SK-N-SH treated with all-trans-retinoic acid at 6 μM for 48 hours (cell line): ENCODE data around the gene SNX30.
A peak's percentile ranks its signal among the peaks of the same experiment; 100 is the strongest.

ENCODE experiments used
- ATAC-seq: fragments of 200-7000 bp; cut with Tn5 transposase; 3 replicates; pipeline ENCODE4 v1.9.1; 2020; ENCODE audit warnings: mild to moderate bottlenecking, moderate library complexity
- ARNTL ChIP-seq: fragments of 450-650 bp; formaldehyde crosslinking; IDR thresholded peaks from 2 replicates; pipeline ENCODE4 v1.5.0; 2020; ENCODE audit warnings: low read depth, mild to moderate bottlenecking, moderate library complexity, borderline replicate concordance
- BACH2 ChIP-seq: fragments of 250-450 bp; sonication (Bioruptor Pico); IDR thresholded peaks from 2 replicates; pipeline ENCODE4 v1.9.0; 2021; ENCODE audit warnings: mild to moderate bottlenecking, borderline replicate concordance
- CSDC2 ChIP-seq: fragments of 250-450 bp; sonication (Bioruptor Pico); IDR thresholded peaks from 2 replicates; pipeline ENCODE4 v1.5.0; 2020; ENCODE audit warnings: mild to moderate bottlenecking, moderate library complexity
- GLIS3 ChIP-seq: fragments of 250-450 bp; sonication (Bioruptor Pico); IDR thresholded peaks from 2 replicates; pipeline ENCODE4 v1.5.0; 2020; ENCODE audit warnings: mild to moderate bottlenecking, moderate library complexity
- ISL1 ChIP-seq: fragments of 250-450 bp; sonication (Bioruptor Pico); IDR thresholded peaks from 2 replicates; pipeline ENCODE4 v2.1.2; 2022; ENCODE audit warnings: mild to moderate bottlenecking, moderate library complexity
- OSR1 ChIP-seq: fragments of 250-450 bp; sonication (Bioruptor Pico); IDR thresholded peaks from 2 replicates; pipeline ENCODE4 v1.8.0; 2022; ENCODE audit warnings: moderate library complexity, mild to moderate bottlenecking, inconsistent platforms
- RARB ChIP-seq: fragments of 250-450 bp; sonication (Bioruptor Pico); IDR thresholded peaks from 2 replicates; pipeline ENCODE4 v1.8.0; 2021; ENCODE audit warnings: mild to moderate bottlenecking, moderate library complexity
- SNAI2 ChIP-seq: fragments of 250-450 bp; sonication (Bioruptor Pico); IDR thresholded peaks from 2 replicates; pipeline ENCODE4 v1.5.0; 2020; ENCODE audit warnings: mild to moderate bottlenecking, moderate library complexity
- TOX ChIP-seq: fragments of 250-450 bp; sonication (Bioruptor Pico); IDR thresholded peaks from 2 replicates; pipeline ENCODE4 v1.8.0; 2021; ENCODE audit warnings: mild to moderate bottlenecking, moderate library complexity, borderline replicate concordance
- ZC3H10 ChIP-seq: fragments of 250-450 bp; sonication (Bioruptor Pico); IDR thresholded peaks from 2 replicates; pipeline ENCODE4 v1.5.1; 2021; ENCODE audit warnings: mild to moderate bottlenecking, moderate library complexity
- ZFP3 ChIP-seq: fragments of 250-450 bp; sonication (Bioruptor Pico); IDR thresholded peaks from 2 replicates; pipeline ENCODE4 v1.5.0; 2020; ENCODE audit warnings: mild to moderate bottlenecking, moderate library complexity
- ZFP30 ChIP-seq: fragments of 450-650 bp; formaldehyde crosslinking; IDR thresholded peaks from 2 replicates; pipeline ENCODE4 v1.5.0; 2022; ENCODE audit warnings: mild to moderate bottlenecking, moderate library complexity
- ZNF565 ChIP-seq: fragments of 450-650 bp; formaldehyde crosslinking; conservative IDR thresholded peaks from 2 replicates; pipeline ENCODE4 v1.5.0; 2020; ENCODE audit warnings: low read depth, mild to moderate bottlenecking, moderate library complexity
- ZNF70 ChIP-seq: fragments of 450-650 bp; formaldehyde crosslinking; IDR thresholded peaks from 2 replicates; pipeline ENCODE4 v1.5.0; 2020; ENCODE audit warnings: mild to moderate bottlenecking, moderate library complexity
- ZNF8 ChIP-seq: fragments of 450-650 bp; formaldehyde crosslinking; IDR thresholded peaks from 2 replicates; pipeline ENCODE4 v1.5.0; 2020; ENCODE audit warnings: mild to moderate bottlenecking, moderate library complexity
- TF ChIP-seq, protein P1 (sequence below): fragments of 250-450 bp; sonication (Bioruptor Pico); IDR thresholded peaks from 2 replicates; pipeline ENCODE4 v1.8.0; 2021; ENCODE audit warnings: low read depth, mild to moderate bottlenecking, moderate library complexity, borderline replicate concordance
- TF ChIP-seq, protein P2 (sequence below): fragments of 250-450 bp; sonication (Bioruptor Pico); IDR thresholded peaks from 2 replicates; pipeline ENCODE4 v1.5.1; 2020; ENCODE audit warnings: low read depth, mild to moderate bottlenecking, moderate library complexity
- TF ChIP-seq, protein P3 (sequence below): fragments of 250-450 bp; sonication (Bioruptor Pico); IDR thresholded peaks from 2 replicates; pipeline ENCODE4 v1.5.1; 2021; ENCODE audit warnings: mild to moderate bottlenecking, moderate library complexity
- TF ChIP-seq, protein P4 (sequence below): fragments of 250-450 bp; sonication (Bioruptor Pico); IDR thresholded peaks from 2 replicates; pipeline ENCODE4 v1.5.0; 2020; ENCODE audit warnings: mild to moderate bottlenecking, moderate library complexity
- TF ChIP-seq, protein P5 (sequence below): fragments of 250-450 bp; sonication (Bioruptor Pico); IDR thresholded peaks from 2 replicates; pipeline ENCODE4 v1.8.0; 2020; ENCODE audit warnings: mild to moderate bottlenecking, moderate library complexity, borderline replicate concordance

The SNX30 gene

DNA sequence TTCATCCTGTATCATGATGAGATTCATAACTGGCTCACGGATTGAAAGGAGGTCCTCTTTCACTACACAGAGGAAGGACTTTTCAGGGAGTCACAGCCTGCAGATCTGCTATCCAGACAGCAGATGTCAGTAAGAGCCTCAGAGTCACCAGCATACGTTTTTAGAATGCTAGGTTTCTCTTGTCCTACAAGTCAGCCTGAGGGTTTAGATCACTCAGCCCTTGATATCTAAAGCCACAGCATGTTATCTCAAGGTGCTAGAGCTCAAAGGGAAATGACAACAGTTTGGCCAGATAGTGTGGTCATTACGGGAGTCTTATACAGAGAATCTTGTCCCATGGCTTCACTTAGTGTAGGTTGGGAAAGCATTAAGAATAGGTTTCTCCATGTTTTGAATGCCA, 171.0 kb downstream of the SNX30 start:
- ATAC-seq: peak; percentile 81
- TF ChIP-seq ZNF70: no peak
- TF ChIP-seq, protein P1, sequence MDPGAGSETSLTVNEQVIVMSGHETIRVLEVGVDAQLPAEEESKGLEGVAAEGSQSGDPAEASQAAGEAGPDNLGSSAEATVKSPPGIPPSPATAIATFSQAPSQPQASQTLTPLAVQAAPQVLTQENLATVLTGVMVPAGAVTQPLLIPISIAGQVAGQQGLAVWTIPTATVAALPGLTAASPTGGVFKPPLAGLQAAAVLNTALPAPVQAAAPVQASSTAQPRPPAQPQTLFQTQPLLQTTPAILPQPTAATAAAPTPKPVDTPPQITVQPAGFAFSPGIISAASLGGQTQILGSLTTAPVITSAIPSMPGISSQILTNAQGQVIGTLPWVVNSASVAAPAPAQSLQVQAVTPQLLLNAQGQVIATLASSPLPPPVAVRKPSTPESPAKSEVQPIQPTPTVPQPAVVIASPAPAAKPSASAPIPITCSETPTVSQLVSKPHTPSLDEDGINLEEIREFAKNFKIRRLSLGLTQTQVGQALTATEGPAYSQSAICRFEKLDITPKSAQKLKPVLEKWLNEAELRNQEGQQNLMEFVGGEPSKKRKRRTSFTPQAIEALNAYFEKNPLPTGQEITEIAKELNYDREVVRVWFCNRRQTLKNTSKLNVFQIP: no peak
- TF ChIP-seq ZC3H10 (CRISPR knock-in tag): no peak
- TF ChIP-seq, protein P2, sequence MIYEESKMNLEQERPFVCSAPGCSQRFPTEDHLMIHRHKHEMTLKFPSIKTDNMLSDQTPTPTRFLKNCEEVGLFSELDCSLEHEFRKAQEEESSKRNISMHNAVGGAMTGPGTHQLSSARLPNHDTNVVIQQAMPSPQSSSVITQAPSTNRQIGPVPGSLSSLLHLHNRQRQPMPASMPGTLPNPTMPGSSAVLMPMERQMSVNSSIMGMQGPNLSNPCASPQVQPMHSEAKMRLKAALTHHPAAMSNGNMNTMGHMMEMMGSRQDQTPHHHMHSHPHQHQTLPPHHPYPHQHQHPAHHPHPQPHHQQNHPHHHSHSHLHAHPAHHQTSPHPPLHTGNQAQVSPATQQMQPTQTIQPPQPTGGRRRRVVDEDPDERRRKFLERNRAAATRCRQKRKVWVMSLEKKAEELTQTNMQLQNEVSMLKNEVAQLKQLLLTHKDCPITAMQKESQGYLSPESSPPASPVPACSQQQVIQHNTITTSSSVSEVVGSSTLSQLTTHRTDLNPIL (CRISPR knock-in tag): no peak
- TF ChIP-seq, protein P3, sequence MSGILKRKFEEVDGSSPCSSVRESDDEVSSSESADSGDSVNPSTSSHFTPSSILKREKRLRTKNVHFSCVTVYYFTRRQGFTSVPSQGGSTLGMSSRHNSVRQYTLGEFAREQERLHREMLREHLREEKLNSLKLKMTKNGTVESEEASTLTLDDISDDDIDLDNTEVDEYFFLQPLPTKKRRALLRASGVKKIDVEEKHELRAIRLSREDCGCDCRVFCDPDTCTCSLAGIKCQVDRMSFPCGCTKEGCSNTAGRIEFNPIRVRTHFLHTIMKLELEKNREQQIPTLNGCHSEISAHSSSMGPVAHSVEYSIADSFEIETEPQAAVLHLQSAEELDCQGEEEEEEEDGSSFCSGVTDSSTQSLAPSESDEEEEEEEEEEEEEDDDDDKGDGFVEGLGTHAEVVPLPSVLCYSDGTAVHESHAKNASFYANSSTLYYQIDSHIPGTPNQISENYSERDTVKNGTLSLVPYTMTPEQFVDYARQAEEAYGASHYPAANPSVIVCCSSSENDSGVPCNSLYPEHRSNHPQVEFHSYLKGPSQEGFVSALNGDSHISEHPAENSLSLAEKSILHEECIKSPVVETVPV: no peak
- no peak for TF ChIP-seq ISL1
- TF ChIP-seq GLIS3 (CRISPR knock-in tag): no peak
- no peak for TF ChIP-seq ARNTL (CRISPR knock-in tag)
- no peak for TF ChIP-seq TOX (CRISPR knock-in tag)
- TF ChIP-seq ZNF8 (CRISPR knock-in tag): no peak
- TF ChIP-seq ZNF565 (CRISPR knock-in tag): no peak
- no peak for TF ChIP-seq RARB
- TF ChIP-seq, protein P4, sequence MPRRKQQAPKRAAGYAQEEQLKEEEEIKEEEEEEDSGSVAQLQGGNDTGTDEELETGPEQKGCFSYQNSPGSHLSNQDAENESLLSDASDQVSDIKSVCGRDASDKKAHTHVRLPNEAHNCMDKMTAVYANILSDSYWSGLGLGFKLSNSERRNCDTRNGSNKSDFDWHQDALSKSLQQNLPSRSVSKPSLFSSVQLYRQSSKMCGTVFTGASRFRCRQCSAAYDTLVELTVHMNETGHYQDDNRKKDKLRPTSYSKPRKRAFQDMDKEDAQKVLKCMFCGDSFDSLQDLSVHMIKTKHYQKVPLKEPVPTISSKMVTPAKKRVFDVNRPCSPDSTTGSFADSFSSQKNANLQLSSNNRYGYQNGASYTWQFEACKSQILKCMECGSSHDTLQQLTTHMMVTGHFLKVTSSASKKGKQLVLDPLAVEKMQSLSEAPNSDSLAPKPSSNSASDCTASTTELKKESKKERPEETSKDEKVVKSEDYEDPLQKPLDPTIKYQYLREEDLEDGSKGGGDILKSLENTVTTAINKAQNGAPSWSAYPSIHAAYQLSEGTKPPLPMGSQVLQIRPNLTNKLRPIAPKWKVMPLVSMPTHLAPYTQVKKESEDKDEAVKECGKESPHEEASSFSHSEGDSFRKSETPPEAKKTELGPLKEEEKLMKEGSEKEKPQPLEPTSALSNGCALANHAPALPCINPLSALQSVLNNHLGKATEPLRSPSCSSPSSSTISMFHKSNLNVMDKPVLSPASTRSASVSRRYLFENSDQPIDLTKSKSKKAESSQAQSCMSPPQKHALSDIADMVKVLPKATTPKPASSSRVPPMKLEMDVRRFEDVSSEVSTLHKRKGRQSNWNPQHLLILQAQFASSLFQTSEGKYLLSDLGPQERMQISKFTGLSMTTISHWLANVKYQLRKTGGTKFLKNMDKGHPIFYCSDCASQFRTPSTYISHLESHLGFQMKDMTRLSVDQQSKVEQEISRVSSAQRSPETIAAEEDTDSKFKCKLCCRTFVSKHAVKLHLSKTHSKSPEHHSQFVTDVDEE (CRISPR knock-in tag): no peak
- no peak for TF ChIP-seq CSDC2 (CRISPR knock-in tag)
- no peak for TF ChIP-seq ZFP30 (CRISPR knock-in tag)
- no peak for TF ChIP-seq SNAI2 (CRISPR knock-in tag)
- TF ChIP-seq, protein P5, sequence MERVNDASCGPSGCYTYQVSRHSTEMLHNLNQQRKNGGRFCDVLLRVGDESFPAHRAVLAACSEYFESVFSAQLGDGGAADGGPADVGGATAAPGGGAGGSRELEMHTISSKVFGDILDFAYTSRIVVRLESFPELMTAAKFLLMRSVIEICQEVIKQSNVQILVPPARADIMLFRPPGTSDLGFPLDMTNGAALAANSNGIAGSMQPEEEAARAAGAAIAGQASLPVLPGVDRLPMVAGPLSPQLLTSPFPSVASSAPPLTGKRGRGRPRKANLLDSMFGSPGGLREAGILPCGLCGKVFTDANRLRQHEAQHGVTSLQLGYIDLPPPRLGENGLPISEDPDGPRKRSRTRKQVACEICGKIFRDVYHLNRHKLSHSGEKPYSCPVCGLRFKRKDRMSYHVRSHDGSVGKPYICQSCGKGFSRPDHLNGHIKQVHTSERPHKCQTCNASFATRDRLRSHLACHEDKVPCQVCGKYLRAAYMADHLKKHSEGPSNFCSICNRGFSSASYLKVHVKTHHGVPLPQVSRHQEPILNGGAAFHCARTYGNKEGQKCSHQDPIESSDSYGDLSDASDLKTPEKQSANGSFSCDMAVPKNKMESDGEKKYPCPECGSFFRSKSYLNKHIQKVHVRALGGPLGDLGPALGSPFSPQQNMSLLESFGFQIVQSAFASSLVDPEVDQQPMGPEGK: no peak
- TF ChIP-seq ZFP3 (CRISPR knock-in tag): no peak
- no peak for TF ChIP-seq OSR1 (CRISPR knock-in tag)
- no peak for TF ChIP-seq BACH2 (CRISPR knock-in tag)
- TF ChIP-seq, all 23 proteins: peak for 0
